GM10248 (cell line): ENCODE data around the gene OR4D10.
"Not testable (repeated sequence)": the region's sequence is repeated elsewhere in the genome, so short reads cannot be mapped to it uniquely, and the experiment has no call there.

Experiments
- CTCF ChIA-PET: fragments of 300-600 bp; sonication (Branson Sonifier 250); formaldehyde crosslinking; extraction: SDS; loops from one replicate; lab custom pipeline; 2021; ENCODE audit warnings: antibody characterized with exemption; lab: Yijun Ruan, JAX
- POLR2A ChIA-PET: fragments of 350-650 bp; sonication (Branson Sonifier 250); formaldehyde crosslinking; extraction: SDS; loops from one replicate; lab custom pipeline; 2020; ENCODE audit warnings: antibody characterized with exemption; lab: Yijun Ruan, JAX
- DNase-seq: peaks from one replicate; pipeline ENCODE4 v3.0.0; 2012; ENCODE audit errors: extremely low spot score
- CTCF ChIP-seq: IDR thresholded peaks from 2 replicates; pipeline ENCODE4 v1.5.1; 2012; ENCODE audit warnings: mild to moderate bottlenecking, low read depth; ENCODE audit errors: extremely low read depth, missing control alignments, control extremely low read depth

OR4D10 gene

DNA sequence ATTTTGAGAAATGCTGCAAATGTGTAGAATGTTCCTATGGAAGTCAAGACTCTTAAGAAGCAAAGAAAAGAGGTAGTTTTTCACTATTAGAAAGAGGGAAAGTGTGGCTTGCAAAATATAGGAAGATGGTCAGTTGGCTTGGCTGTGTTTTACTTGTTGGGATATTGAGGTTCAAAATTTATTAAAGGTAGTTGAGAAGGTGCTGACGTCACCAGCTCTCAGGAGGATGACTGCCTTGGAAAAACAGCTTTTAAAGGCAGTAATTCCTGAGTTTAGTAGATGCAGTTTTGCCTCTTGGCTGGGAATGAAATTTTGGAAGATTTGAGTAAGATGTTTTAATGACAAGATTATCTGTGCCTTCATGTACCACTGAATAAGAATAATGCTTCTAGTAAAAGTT lies 38.6 kb downstream of the OR4D10 start:
- POLR2A ChIA-PET, result no interaction called here
- no peak for TF ChIP-seq CTCF
- DNase-seq, result no peak
- CTCF ChIA-PET, result interaction anchor here (1.4 kb wide), 2 partner anchors 10 to 12 kb away, joined by 3 to 4 read pairs; no protein-coding TSS in a partner anchor

- CTCF ChIA-PET, POLR2A ChIA-PET: not testable (repeated sequence)
These were observed 47.0 kb downstream of the OR4D10 start for GRCh38 chr11:59520139-59520538.

DNA sequence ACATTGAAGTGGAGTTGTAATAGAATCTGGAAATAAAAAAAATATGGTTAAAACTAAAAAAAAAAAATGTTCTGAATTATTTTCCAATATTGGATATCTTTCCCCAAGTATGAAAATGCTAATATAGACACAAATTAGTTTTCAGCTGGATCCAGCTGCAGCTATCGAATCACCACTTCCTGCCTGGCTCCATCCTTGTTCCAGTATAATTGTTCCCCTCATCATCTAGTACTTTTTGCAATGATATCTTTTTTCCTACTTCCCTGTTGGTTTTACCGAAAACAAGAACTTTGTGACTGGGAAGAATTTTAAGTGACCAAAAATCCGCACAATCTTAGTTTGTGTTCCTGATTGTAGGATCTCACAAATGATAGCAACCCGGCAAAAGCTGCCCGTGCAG lies 47.6 kb downstream of the OR4D10 start:
- no peak for TF ChIP-seq CTCF
- DNase-seq, result no peak
- CTCF ChIA-PET, result no interaction called here
- POLR2A ChIA-PET, result no interaction called here

More at GRCh38 chr11:59520139-59520538, 47.0 kb downstream of the OR4D10 start:
- not testable (repeated sequence) for DNase-seq

GRCh38 chr11:59523541-59523940 lies 50.4 kb downstream of the OR4D10 start:
- no peak for TF ChIP-seq CTCF
- no peak for DNase-seq
- ChIA-PET POLR2A (no interaction called here), CTCF (no interaction called here)

- TF ChIP-seq CTCF, result no peak
- ChIA-PET POLR2A (no interaction called here), CTCF (interaction anchor here (1.4 to 1.6 kb wide), 2 partner anchors 8 to 20 kb away, joined by 4 to 8 read pairs; no protein-coding TSS in a partner anchor)
- no peak for DNase-seq
These were observed 55.6 kb downstream of the OR4D10 start for GRCh38 chr11:59528711-59529110.
